ENCODE measurements around the gene EFNA2.

DNA sequence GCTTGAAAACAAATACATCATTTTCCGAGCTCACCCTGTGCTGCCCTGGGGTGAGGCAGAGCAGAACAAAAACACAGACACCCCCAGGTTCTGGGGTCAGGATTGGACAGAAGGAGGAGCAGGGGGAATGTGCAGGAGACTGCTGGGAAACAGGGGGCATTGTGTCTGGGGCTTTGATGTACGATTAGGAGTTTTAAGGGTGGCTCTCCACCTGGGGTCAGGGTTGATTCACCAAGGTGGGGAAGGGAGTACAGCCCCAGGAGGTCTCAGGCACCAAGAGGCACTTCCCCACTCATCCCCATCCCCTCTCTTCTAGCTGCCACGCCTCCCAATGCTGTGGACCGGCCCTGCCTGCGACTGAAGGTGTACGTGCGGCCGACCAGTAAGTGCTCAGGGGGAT, 12.6 kb downstream of the EFNA2 start:
- TF ChIP-seq CTCF (IDR thresholded peaks at IDR 0.05; ENCODE audit: insufficient read depth, low read length, poor library complexity, severe bottlenecking) (no peak), EZH2phosphoT487 (conservative IDR thresholded peaks at IDR 0.05; ENCODE audit: low read length) (no peak)

Data from SU-DHL-6 (cell line).